HUES64 (cell line): ENCODE data around the gene METTL26.
A peak's percentile ranks its signal among the peaks of the same experiment; 100 is the strongest.

Experiments used
- H3K27ac ChIP-seq: 2 replicates; pipeline ENCODE4 v1.7.0; 2013; ENCODE audit warnings: low read depth, low read length, inconsistent platforms
- H3K27me3 ChIP-seq: 2 replicates; pipeline ENCODE4 v1.6.1; 2013; ENCODE audit warnings: mild to moderate bottlenecking, low read length; ENCODE audit not compliant: insufficient read depth
- H3K36me3 ChIP-seq: 2 replicates; pipeline ENCODE4 v1.6.1; 2013; ENCODE audit warnings: mild to moderate bottlenecking, low read length; ENCODE audit not compliant: insufficient read depth
- H3K4me1 ChIP-seq: 2 replicates; pipeline ENCODE4 v1.6.1; 2013; ENCODE audit warnings: mild to moderate bottlenecking, low read length, moderate library complexity; ENCODE audit not compliant: insufficient read depth
- H3K4me3 ChIP-seq: 2 replicates; pipeline ENCODE4 v1.5.1; 2013; ENCODE audit warnings: mild to moderate bottlenecking, low read length, moderate library complexity
- H3K9ac ChIP-seq: 2 replicates; pipeline ENCODE4 v1.6.1; 2013; ENCODE audit warnings: mild to moderate bottlenecking, low read depth, low read length
- H3K9me3 ChIP-seq: 2 replicates; pipeline ENCODE4 v1.6.1; 2013; ENCODE audit warnings: low read depth, low read length; ENCODE audit not compliant: insufficient read depth
- WGBS: fragments of 150-250, 120-280 bp; methylation state at CpG from one replicate; pipeline ENCODE4 v1.1.7; 2013; ENCODE audit warnings: missing lambda C conversion rate; 5-methylcytosine and 5-hydroxymethylcytosine counted together

The METTL26 gene

DNA sequence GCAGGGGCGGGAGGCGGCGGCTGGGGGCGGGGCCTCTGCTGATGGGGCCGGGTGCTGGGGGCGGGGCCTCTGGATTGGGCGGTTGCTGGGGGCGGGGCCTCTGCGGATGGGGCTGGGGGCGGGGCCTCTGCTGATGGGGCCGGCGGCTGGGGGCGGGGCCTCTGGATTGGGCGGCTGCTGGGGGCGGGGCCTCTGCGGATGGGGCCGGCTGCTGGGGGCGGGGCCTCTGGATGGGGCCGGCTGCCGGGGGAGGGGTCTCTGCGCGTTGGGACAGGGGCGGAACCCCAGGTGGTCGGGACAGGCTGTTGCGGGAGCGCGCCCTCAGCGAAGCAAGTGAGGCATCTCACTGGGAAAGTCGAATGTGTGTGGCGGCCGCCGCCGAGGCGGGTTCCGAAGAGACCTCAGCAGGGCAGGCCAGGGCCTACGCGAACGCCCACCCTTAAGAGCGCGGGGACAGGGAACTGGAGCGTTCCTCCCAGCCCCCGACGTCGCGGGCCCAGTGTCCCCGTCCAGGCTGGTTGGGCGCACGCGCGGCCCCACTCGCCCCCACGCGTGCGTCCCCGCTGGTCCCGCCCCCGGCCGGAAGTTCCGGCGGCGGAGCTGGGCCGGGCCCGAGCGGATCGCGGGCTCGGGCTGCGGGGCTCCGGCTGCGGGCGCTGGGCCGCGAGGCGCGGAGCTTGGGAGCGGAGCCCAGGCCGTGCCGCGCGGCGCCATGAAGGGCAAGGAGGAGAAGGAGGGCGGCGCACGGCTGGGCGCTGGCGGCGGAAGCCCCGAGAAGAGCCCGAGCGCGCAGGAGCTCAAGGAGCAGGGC lies 43.9 kb upstream of the METTL26 start, which contains the start of gene STUB1:
TSS of gene STUB1 (plus strand) at position 597 of the 811 bp plus-strand sequence. CDS start at position 713, 116 bp downstream.
- H3K9ac ChIP-seq: peak within 1 kb of the TSS; percentile 89
- WGBS: under 1% methylated on average over 85 of the region's 91 CpGs
- H3K9me3 ChIP-seq: no peaks in the 10 kb centered on the region
- H3K27me3 ChIP-seq: peaks cover 4% of the 10 kb centered on the region; the same call in 1 of the 2 replicates
- H3K4me1 ChIP-seq: peaks cover 10% of the 10 kb centered on the region; the same call in 1 of the 2 replicates
- H3K4me3 ChIP-seq: peak within 1 kb of the TSS; percentile 91
- H3K27ac ChIP-seq: peak within 1 kb of the TSS; percentile 72; the same call in 1 of the 2 replicates
- H3K36me3 ChIP-seq: peaks cover 21% of the 10 kb centered on the region

- H3K27me3 ChIP-seq: peaks cover 5% of the 10 kb centered on the region; the same call in 1 of the 2 replicates
- peaks cover 16% of the 10 kb centered on the region; the same call in 1 of the 2 replicates for H3K4me1 ChIP-seq
- H3K36me3 ChIP-seq: peaks cover 23% of the 10 kb centered on the region
- WGBS: 33% methylated on average over 49 of the region's 52 CpGs
- H3K27ac ChIP-seq: no peak overlapping the region; the same call in 1 of the 2 replicates
- H3K9ac ChIP-seq: no peak overlapping the region; the same call in 1 of the 2 replicates
- H3K4me3 ChIP-seq: peak overlapping the region; percentile 62
- no peaks in the 10 kb centered on the region for H3K9me3 ChIP-seq
Observed at GRCh38 chr16:678858-679813, 43.0 kb upstream of the METTL26 start.

DNA sequence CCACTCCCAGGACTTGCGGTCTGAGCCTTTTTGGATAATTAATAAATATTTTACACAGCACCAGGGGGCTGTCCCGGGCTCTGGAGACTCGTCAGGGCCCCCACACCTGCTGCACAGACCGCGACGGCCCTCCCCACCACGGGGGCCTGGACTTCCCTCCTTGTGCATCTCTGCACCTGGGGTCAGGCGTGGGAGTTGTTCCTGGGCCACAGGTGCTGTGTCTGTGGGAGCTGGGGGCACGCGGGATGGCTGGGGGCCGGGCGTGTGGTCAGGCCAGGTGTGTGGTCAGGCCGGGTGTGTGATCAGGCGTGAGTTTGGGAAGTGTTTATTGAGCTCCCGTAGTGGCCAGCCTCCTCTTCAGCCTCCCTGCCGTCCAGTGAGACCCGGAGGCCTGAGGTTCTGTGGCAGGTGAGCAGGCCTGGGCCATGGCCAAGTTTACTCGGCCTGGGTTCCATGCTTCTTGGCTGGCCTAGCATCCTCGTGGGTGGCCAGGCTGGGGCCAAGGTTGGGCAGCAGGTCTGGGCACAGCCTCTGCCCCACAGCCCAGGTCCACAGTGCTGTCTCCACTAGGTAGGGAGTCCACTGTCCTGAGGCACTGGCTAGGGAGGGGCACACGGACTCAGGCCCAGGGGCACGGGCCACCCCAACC lies 42.2 kb upstream of the METTL26 start:
- Histone ChIP-seq H3K4me1 (peaks cover 16% of the 10 kb centered on the region; the same call in 1 of the 2 replicates), H3K9me3 (no peaks in the 10 kb centered on the region), H3K36me3 (peaks cover 31% of the 10 kb centered on the region), H3K27me3 (peaks cover 5% of the 10 kb centered on the region; the same call in 1 of the 2 replicates), H3K9ac (no peak overlapping the region), H3K4me3 (no peak overlapping the region), H3K27ac (no peak overlapping the region)
- 90% methylated on average over 21 of the region's 21 CpGs for WGBS

- peaks cover 12% of the 10 kb centered on the region; the same call in 1 of the 2 replicates for H3K4me1 ChIP-seq
- no peak overlapping the region for H3K4me3 ChIP-seq
- H3K27ac ChIP-seq: no peak overlapping the region
- WGBS: 91% methylated on average over 57 of the region's 57 CpGs
- no peaks in the 10 kb centered on the region for H3K9me3 ChIP-seq
- peaks cover 31% of the 10 kb centered on the region for H3K36me3 ChIP-seq
- H3K9ac ChIP-seq: no peak overlapping the region
- H3K27me3 ChIP-seq: peaks cover 5% of the 10 kb centered on the region; the same call in 1 of the 2 replicates
Observed at GRCh38 chr16:677316-678190, 41.4 kb upstream of the METTL26 start.

- Histone ChIP-seq H3K27me3 (peaks cover 5% of the 10 kb centered on the region; the same call in 1 of the 2 replicates), H3K27ac (no peak overlapping the region), H3K36me3 (peaks cover 31% of the 10 kb centered on the region), H3K4me3 (no peak overlapping the region), H3K4me1 (peaks cover 12% of the 10 kb centered on the region; the same call in 1 of the 2 replicates), H3K9me3 (no peaks in the 10 kb centered on the region), H3K9ac (no peak overlapping the region)
- WGBS: 91% methylated on average over 23 of the region's 23 CpGs
Observed at GRCh38 chr16:676913-677312, 40.8 kb upstream of the METTL26 start.

- Histone ChIP-seq H3K4me3 (no peak overlapping the region), H3K9ac (no peak overlapping the region), H3K9me3 (no peaks in the 10 kb centered on the region), H3K36me3 (peaks cover 30% of the 10 kb centered on the region), H3K27me3 (peaks cover 5% of the 10 kb centered on the region; the same call in 1 of the 2 replicates), H3K4me1 (peaks cover 10% of the 10 kb centered on the region; the same call in 1 of the 2 replicates), H3K27ac (no peak overlapping the region)
- 93% methylated on average over 21 of the region's 21 CpGs for WGBS
Observed at GRCh38 chr16:676565-676902, 40.4 kb upstream of the METTL26 start.

DNA sequence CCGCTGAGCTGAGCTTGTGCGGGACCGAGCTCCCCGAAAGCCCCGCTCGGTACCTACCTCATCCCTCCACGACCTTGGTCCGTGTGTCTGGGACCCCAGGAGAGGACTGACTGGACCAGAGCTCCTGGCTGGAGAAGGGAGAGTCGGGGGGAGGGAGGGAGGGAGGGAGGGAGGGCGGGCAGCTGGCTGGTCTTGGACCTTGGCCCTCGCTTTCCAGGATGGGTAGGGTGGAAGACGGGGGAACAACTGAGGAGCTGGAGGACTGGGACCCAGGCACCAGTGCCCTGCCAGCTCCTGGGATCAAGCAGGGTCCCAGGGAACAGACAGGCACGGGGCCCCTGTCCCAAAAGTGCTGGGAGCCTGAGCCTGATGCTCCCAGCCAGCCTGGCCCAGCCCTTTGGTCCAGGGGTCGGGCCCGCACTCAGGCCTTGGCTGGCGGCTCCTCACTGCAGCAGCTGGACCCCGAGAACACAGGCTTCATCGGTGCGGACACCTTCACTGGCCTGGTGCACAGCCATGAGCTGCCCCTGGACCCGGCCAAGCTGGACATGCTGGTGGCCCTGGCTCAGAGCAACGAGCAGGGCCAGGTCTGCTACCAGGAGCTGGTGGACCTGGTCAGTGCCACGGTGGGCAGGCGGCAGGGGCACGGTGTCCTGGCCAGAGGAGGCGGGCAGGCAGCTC lies 39.9 kb upstream of the METTL26 start:
- 65% methylated on average over 24 of the region's 25 CpGs for WGBS
- peak overlapping the region; percentile 66; the same call in 1 of the 2 replicates for H3K9ac ChIP-seq
- no peaks in the 10 kb centered on the region for H3K9me3 ChIP-seq
- H3K27ac ChIP-seq: no peak overlapping the region
- H3K4me1 ChIP-seq: peaks cover 6% of the 10 kb centered on the region; the same call in 1 of the 2 replicates
- peak overlapping the region; percentile 61 for H3K4me3 ChIP-seq
- H3K36me3 ChIP-seq: peaks cover 32% of the 10 kb centered on the region
- peaks cover 5% of the 10 kb centered on the region; the same call in 1 of the 2 replicates for H3K27me3 ChIP-seq

DNA sequence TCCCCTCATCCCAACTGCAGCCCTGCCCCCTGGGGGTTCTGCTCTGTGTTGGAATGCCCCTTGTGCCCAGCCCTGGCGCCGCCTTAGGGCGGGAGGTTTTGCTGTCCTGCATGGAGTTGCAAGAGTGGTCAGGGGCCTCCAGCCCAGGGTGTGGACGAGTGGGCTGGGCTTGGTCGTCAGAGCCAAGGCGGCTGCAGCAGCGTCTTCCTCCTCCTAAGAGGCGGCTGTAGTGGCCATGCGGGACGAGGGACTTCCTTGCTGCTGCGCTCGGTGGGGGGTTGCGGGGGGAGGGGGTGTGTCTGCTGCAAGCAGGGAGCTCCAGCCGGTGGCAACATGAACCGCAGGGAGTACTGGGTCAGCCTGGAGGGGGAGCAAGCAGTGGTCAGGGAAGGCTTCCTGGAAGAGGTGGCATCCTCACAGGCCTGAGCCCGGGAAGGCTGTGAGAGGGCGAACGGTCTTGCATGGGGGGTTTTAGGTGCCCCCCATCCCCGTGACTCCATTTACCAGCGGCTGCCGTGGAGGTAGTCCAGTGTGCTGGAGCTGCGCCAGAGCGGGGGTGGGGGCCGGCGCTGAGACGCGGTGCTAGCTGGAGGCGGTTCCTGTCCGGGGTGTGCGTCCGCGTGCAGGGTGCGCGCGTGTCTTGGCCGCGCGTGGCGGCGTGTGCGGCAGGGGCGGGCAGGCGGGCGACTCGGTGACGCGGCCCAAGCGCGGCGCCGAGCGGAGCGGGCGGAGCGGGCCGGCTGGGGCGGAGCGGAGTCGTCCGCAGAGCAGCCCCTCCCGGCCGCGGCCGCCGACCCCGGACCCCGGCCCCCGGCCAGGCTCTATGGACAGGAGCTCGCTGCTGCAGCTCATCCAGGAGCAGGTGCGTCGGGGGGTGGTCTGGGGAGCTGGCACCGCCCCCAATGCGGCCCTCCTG lies 39.1 kb upstream of the METTL26 start, which contains the start of gene RHBDL1:
TSS of gene RHBDL1 (plus strand) at position 704 of the 916 bp plus-strand sequence. CDS start at position 824, 120 bp downstream.
- 4% methylated on average over 73 of the region's 73 CpGs for WGBS
- Histone ChIP-seq H3K4me3 (peak within 1 kb of the TSS; percentile 61), H3K9me3 (no peaks in the 10 kb centered on the region), H3K9ac (peak within 1 kb of the TSS; percentile 66; the same call in 1 of the 2 replicates), H3K27ac (peak within 1 kb of the TSS; percentile 35; the same call in 1 of the 2 replicates), H3K4me1 (peaks cover 6% of the 10 kb centered on the region; the same call in 1 of the 2 replicates), H3K36me3 (peaks cover 40% of the 10 kb centered on the region), H3K27me3 (peaks cover 5% of the 10 kb centered on the region; the same call in 1 of the 2 replicates)
